DOHH2 (cell line): ENCODE data around the gene OR56B1.

Experiments used
- H3F3A ChIP-seq: fragments of 200-600 bp; sonication (generic), shearing (Covaris generic); 2 replicates; pipeline ENCODE4 v1.6.0; 2016; ENCODE audit warnings: antibody characterized with exemption, mild to moderate bottlenecking; ENCODE audit not compliant: control insufficient read depth, insufficient read depth
- H3K27ac ChIP-seq: fragments of 200-600 bp; sonication (generic); 2 replicates; pipeline ENCODE4 v1.5.1; 2014; ENCODE audit warnings: low read depth, mild to moderate bottlenecking, low read length, moderate library complexity
- H3K27me3 ChIP-seq: fragments of 200-600 bp; sonication (generic); 2 replicates; pipeline ENCODE4 v1.6.1; 2014; ENCODE audit warnings: mild to moderate bottlenecking, low read length, mixed read lengths; ENCODE audit not compliant: control insufficient read depth
- H3K36me3 ChIP-seq: fragments of 200-600 bp; sonication (generic); 2 replicates; pipeline ENCODE4 v1.6.1; 2014; ENCODE audit warnings: mild to moderate bottlenecking, low read length, moderate library complexity, mixed read lengths; ENCODE audit not compliant: control insufficient read depth
- H3K4me1 ChIP-seq: fragments of 200-600 bp; sonication (generic); 2 replicates; pipeline ENCODE4 v1.6.1; 2014; ENCODE audit warnings: mild to moderate bottlenecking, low read length, mixed read lengths; ENCODE audit not compliant: control insufficient read depth
- H3K4me2 ChIP-seq: fragments of 200-600 bp; sonication (generic); 2 replicates; pipeline ENCODE4 v1.6.0; 2014; ENCODE audit warnings: mild to moderate bottlenecking, low read length, moderate library complexity
- H3K4me3 ChIP-seq: fragments of 200-600 bp; sonication (generic); 2 replicates; pipeline ENCODE4 v1.5.1; 2014; ENCODE audit warnings: mild to moderate bottlenecking, low read length, mixed read lengths
- H3K79me2 ChIP-seq: fragments of 200-600 bp; sonication (generic); 2 replicates; pipeline ENCODE4 v1.6.1; 2014; ENCODE audit warnings: mild to moderate bottlenecking, low read length, mixed read lengths; ENCODE audit not compliant: control insufficient read depth
- H3K9me2 ChIP-seq: fragments of 200-600 bp; sonication (generic); replicated peaks from 2 replicates; pipeline ENCODE4 v1.6.1; 2014; ENCODE audit warnings: mild to moderate bottlenecking, low read length, mixed read lengths; ENCODE audit not compliant: control insufficient read depth
- H3K9me3 ChIP-seq: fragments of 200-600 bp; sonication (generic); 2 replicates; pipeline ENCODE4 v1.6.1; 2014; ENCODE audit warnings: antibody characterized with exemption, low read length, mixed read lengths; ENCODE audit not compliant: control insufficient read depth, insufficient read depth
- H4K20me1 ChIP-seq: fragments of 200-600 bp; sonication (generic); 2 replicates; pipeline ENCODE4 v1.6.0; 2014; ENCODE audit warnings: low read depth, mild to moderate bottlenecking, antibody characterized with exemption, low read length, moderate library complexity; ENCODE audit not compliant: control insufficient read depth, insufficient read depth
- EZH2phosphoT487 ChIP-seq: fragments of 200-600 bp; sonication (generic); IDR thresholded peaks from 2 replicates; pipeline ENCODE4 v1.6.1; 2017; ENCODE audit warnings: borderline replicate concordance, mild to moderate bottlenecking, antibody characterized with exemption, low read length, moderate library complexity, mixed read lengths
- TF ChIP-seq, protein P1 (sequence below): fragments of 200-600 bp; sonication (generic); IDR thresholded peaks from one replicate; pipeline ENCODE4 v1.5.1; 2014; ENCODE audit warnings: antibody characterized with exemption, mild to moderate bottlenecking, low read depth, low read length; ENCODE audit not compliant: poor library complexity, severe bottlenecking

Gene OR56B1

DNA sequence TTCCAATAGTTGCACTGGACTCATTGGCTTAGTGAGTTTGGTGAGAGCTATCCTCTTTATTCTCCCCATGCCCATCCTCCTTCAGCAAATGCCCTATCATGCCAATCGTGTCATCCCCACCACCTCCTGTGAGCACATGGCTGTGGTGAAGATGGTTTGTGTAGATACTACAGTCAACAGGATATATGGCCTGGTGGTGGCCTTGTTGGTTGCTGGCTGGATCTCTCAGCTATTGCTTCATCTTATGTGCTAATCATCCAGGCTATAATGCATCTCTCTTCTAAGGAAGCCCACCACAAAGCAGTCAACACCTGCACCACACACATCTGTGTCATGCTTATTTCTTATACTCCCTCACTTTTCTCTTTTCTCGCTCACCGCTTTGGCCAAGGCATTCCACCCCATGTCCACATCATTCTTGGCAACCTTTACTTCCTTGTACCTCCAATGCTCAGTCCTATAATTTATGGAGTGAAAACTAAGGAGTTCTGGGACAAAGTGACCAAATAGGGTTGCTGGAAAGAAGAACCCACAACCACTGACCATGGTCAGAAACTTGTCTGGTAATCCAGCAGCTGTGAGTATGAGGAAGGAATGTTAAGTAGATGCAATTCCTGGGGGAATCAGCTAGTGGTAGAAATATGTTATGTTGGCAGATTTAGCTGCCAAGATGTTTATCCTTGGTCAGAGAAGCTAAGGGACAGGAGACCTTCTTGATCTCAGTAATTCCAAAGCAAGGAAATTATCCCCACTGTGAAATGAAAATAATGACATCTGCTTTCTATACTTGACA is 16.3 kb upstream of the OR56B1 start:
- Histone ChIP-seq H3F3A (no peaks in the 10 kb centered on the region), H3K79me2 (no peaks in the 10 kb centered on the region), H3K9me2 (no peaks in the 10 kb centered on the region), H3K27me3 (no peaks in the 10 kb centered on the region), H3K4me1 (no peaks in the 10 kb centered on the region), H3K4me3 (no peak overlapping the region), H3K9me3 (no peaks in the 10 kb centered on the region), H3K4me2 (no peak overlapping the region), H3K36me3 (no peaks in the 10 kb centered on the region), H4K20me1 (no peaks in the 10 kb centered on the region), H3K27ac (no peak overlapping the region)
- TF ChIP-seq EZH2phosphoT487, result no peak
- TF ChIP-seq, protein P1, sequence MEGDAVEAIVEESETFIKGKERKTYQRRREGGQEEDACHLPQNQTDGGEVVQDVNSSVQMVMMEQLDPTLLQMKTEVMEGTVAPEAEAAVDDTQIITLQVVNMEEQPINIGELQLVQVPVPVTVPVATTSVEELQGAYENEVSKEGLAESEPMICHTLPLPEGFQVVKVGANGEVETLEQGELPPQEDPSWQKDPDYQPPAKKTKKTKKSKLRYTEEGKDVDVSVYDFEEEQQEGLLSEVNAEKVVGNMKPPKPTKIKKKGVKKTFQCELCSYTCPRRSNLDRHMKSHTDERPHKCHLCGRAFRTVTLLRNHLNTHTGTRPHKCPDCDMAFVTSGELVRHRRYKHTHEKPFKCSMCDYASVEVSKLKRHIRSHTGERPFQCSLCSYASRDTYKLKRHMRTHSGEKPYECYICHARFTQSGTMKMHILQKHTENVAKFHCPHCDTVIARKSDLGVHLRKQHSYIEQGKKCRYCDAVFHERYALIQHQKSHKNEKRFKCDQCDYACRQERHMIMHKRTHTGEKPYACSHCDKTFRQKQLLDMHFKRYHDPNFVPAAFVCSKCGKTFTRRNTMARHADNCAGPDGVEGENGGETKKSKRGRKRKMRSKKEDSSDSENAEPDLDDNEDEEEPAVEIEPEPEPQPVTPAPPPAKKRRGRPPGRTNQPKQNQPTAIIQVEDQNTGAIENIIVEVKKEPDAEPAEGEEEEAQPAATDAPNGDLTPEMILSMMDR, result no peak

DNA sequence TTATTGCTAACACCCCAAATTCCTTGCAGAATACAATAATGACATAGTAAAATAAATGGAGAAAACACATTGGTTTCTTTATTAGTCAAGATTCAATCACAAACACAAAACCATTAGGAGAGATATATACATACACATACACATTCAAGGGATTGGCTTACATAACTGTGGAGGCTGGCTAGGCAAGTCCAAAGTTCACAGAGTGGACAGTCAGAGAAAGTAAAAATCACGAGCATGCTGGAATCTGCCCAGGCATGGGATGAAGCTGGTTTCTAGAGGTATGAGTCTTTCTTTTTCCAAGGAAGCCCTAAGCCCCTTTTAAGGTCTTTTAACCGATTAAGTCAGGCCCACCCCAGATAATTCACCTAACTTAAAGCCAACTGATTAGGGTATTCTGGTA is 13.6 kb upstream of the OR56B1 start:
- no peak overlapping the region for H3K4me2 ChIP-seq
- no peak overlapping the region for H3K4me3 ChIP-seq
- H3K36me3 ChIP-seq, result no peaks in the 10 kb centered on the region
- H3K9me2 ChIP-seq, result no peaks in the 10 kb centered on the region
- no peaks in the 10 kb centered on the region for H3K79me2 ChIP-seq
- no peak overlapping the region for H3K27ac ChIP-seq
- no peak for TF ChIP-seq EZH2phosphoT487
- TF ChIP-seq, protein P1, result no peak
- no peaks in the 10 kb centered on the region for H3K9me3 ChIP-seq
- peaks cover 3% of the 10 kb centered on the region; the same call in 1 of the 2 replicates for H3K27me3 ChIP-seq
- no peaks in the 10 kb centered on the region for H4K20me1 ChIP-seq
- no peaks in the 10 kb centered on the region for H3K4me1 ChIP-seq
- H3F3A ChIP-seq, result no peaks in the 10 kb centered on the region

DNA sequence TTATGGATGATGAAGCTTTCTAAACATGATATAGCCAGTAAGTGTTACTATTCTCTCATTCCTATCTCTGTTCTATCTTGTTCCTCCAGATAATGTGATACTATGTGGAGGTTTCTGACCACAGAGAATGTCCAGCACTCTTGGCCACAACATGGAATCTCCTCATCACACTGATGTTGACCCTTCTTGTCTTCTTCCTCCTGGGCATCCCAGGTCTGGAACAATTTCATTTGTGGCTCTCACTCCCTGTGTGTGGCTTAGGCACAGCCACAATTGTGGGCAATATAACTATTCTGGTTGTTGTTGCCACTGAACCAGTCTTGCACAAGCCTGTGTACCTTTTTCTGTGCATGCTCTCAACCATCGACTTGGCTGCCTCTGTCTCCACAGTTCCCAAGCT is 9.9 kb upstream of the OR56B1 start:
- H3F3A ChIP-seq, result no peaks in the 10 kb centered on the region
- no peaks in the 10 kb centered on the region for H3K79me2 ChIP-seq
- H3K9me2 ChIP-seq, result no peaks in the 10 kb centered on the region
- no peaks in the 10 kb centered on the region for H3K9me3 ChIP-seq
- H4K20me1 ChIP-seq, result no peaks in the 10 kb centered on the region
- H3K4me3 ChIP-seq, result no peak overlapping the region
- no peaks in the 10 kb centered on the region for H3K4me1 ChIP-seq
- peaks cover 3% of the 10 kb centered on the region; the same call in 1 of the 2 replicates for H3K27me3 ChIP-seq
- TF ChIP-seq EZH2phosphoT487, result no peak
- TF ChIP-seq, protein P1, result no peak
- no peaks in the 10 kb centered on the region for H3K36me3 ChIP-seq
- no peak overlapping the region for H3K4me2 ChIP-seq
- no peak overlapping the region for H3K27ac ChIP-seq
